HG03064 (cell line): ENCODE results near the gene RNF112.

Experiments used
- ATAC-seq: cut with Tn5 transposase; IDR thresholded peaks from one replicate; pipeline ENCODE4 v1.9.1; 2021; ENCODE audit warnings: low read depth; ENCODE audit not compliant: unreplicated experiment

The RNF112 gene

DNA sequence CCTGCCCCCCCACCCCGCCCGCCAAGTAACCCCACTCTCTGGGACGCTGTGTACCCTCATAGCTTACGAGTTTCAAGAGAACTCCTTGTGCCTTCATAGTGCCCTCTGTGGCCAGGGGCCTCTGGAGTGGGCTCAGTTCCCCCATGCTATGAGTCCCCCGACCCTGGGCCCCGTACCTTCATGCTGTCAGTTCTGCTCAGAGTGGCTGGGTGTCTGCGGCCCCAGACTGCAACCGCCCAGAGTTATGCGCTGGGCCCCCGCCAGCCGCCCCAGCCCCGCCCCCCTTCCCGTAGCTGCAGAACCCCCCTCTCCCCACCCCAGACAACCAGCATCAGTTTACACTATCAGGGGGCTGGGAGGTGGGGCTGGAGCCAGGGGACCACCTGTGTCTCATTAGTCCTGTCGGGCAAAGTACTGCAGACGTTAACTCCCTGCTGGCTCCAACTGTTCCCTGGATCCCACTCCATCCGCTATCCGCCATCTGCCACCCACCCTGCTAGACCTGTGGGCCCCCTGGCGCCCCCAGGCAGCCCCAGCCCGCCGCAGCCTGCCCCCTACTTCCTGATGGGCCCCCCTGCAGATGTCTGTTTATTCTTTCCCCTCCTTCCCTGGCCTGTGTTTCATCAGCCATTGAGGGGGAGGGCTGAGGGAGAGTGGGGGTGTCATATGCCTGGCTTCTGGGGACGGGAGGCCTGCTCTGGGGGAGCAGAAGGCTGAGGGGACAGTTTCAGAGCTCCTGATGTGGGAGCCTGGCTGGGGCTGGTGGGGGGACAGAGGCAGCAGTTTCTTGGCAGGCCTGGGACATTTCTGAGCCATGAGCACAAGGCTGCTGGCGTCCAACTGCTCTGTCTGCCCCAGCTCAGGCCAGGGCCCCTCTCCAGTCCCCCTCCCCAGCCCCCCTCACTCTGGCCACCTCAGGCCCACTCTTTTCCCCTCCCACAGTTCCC, 23.8 kb upstream of the RNF112 start, which contains the start of gene MFAP4:
MFAP4 (minus strand) TSS at position 217 of the 947 bp plus-strand sequence; CDS start at position 182, 35 bp downstream.
- ATAC-seq = no peak

- no peak for ATAC-seq
Measured at GRCh38 chr17:19387921-19388521, 23.0 kb upstream of the RNF112 start.

- ATAC-seq = no peak
Measured at GRCh38 chr17:19388791-19389785, 21.9 kb upstream of the RNF112 start.

DNA sequence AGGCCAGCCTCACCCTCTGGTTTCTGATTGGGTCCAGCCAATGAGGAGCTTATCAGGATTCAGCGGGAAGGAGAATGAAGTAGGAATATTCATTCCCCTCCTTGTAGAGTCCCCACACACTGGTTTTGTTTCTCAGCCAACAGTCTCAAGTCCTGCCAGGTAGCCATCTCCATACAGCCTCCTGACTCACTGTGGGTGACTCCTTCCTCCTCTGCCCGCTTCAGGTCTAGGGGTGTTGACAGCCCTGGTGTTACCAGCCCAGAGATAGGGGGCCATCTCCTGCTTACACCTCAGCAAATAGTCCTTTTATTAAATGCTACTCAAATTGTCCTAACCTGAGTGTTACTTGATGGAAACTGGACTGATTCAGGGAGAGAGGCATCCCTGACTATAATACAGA, 20.1 kb upstream of the RNF112 start:
- no peak for ATAC-seq

- ATAC-seq = no peak
Measured at GRCh38 chr17:19391432-19391831, 19.6 kb upstream of the RNF112 start.

DNA sequence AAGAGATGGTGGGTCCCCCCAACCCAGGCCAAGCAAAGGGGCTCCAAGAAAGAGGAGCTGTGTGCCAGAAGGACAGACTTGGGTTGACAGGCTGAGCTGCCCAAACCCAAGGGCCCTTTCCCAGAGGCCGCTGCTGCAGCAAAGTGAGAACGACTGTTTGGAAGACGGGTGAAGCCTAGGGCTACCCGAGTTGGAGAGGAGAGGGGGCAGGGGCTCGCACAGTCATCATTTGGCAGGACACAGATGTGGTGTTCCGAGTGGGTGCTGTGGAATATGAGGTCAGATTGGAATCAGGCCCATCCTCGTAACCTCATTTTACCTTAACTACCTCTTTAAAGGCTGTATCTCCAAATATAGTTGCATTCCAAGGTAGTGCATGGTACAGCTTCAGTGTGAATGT, 18.7 kb upstream of the RNF112 start:
- no peak for ATAC-seq

DNA sequence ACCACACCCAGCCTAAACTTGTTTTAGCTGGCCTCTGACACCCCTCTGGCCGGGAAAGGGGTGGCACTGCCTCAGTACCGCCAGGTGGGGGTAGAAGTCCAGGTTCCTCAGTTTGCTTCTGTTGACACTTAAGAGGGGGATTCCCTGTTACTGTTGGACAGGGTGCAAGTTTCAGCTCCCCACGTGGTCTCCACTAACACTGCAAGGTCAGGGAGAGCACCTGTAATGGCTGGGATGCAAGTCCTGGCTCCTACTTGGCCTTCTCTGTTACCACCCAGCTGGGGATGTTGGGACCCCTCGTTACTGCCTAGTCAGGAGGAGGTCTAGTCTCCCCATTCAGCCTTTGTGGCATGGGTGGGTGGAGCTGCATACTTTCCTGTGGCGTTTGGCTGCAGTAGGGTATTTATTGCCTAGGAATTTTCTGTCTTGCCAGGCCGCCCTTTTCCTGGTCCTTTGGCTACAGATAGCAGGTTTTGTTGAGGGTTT, 13.4 kb upstream of the RNF112 start:
- no peak for ATAC-seq

- no peak for ATAC-seq
Measured at GRCh38 chr17:19398301-19399181, 12.5 kb upstream of the RNF112 start.

DNA sequence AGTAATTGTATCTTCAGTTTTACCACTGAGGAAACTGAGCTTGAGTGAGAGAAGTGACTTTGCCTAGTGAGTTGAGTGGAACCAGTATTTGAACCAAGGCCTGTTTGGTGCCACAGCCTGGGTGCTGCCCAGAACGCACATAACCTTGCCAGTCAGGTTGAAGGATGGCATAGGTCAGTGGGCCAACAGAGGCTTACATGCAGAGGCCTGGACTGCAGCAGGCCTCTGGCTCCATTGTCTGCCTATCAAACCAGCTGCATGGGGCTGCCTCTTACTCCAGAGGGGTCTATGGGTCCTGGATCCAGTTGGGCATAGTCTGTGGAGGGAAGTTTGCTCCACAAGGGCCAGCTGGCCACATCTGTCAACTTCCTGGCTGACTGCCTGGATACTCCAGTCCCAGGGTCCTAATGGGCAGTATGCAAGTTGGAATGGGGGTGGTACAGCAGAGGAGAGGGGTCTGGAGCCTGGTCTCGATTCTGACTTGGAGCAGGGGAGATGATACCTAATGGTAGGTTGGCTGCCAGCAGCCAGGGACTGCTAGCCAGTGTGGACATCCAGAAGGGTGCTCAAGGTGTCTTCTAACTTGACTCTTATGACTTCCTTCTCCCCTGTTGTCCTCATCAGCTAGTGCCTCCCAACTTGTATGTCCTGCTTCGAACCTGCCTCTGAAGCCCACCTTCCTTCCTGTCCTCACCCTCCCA, 11.1 kb upstream of the RNF112 start:
- no peak for ATAC-seq

DNA sequence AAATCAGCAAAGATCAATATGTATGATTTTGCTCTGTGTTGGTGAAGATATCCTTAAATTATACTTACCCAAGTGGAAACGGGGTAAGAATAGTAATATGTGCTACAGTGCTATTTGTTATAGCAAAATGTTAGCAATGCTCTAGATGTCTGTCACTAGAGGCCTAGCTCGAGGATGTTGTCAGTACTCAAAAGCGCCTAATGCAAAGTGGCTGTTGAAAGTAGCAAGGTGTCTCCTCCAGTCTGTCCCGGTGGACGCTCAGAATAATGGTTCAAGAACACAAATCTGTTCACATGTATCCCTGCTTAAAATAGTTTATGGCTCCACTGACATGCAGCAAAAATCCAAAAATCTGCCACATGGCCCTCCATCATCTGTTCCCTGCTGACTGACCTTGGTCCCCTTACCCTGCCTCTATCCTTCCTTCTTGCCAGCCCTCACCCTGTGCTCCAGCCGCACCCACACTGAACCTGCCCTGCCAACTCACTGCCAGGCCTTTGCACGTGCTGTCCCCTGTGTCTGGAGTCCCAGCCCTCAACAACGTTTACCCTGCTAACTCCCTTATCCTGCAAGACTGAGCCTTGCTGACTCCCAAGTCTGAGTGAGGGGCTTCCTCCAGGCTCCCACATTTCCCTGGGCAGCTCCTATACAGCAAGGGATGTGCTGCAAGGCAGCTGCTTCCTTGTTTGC, 9.6 kb upstream of the RNF112 start:
- no peak for ATAC-seq

DNA sequence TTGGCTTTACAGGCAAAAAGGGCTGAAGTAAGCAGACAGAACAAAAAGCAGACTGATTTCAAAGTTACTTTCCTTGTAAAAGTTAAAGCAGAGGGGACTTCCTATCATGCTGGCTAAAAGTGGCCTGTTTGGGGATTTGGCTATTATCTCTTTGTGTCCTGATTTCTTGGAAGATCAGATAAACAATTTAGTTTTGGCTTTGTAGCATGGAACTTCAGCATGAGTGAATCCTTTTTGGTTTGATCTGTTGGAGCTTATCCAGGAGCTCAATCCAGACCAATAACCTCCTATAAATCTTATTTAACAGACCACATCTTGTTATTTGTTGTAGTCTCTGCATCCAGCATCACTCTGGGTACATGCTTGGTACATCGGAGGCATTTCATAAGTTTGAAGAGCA, 8.9 kb upstream of the RNF112 start:
- ATAC-seq = no peak

GRCh38 chr17:19403021-19403420, 8.0 kb upstream of the RNF112 start:
- ATAC-seq = no peak

DNA sequence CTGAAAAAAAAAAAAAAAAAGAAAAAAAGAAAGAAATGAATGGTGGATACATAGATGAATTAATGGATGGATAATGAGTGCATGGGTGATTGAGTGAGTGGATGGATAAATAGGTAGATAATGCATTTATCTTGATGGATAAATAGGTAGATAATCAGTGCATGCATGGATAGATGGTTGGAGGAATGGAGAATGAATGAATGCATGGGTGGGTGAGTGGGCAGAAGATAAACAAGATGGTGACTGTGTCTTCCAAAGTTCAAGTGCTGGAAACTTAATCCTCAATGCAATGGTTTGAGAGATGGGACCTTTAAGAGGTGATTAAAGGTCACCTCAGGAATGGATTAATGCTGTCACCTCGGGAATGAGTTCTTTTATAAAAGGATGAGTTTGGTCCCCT, 6.8 kb upstream of the RNF112 start:
- ATAC-seq = no peak

- ATAC-seq = no peak
Measured at GRCh38 chr17:19405114-19405513, 5.9 kb upstream of the RNF112 start.

GRCh38 chr17:19407601-19408345, 3.3 kb upstream of the RNF112 start:
- no peak for ATAC-seq

GRCh38 chr17:19408346-19408710, 2.7 kb upstream of the RNF112 start:
- no peak for ATAC-seq

GRCh38 chr17:19409066-19409465, 2.0 kb upstream of the RNF112 start:
- no peak for ATAC-seq

DNA sequence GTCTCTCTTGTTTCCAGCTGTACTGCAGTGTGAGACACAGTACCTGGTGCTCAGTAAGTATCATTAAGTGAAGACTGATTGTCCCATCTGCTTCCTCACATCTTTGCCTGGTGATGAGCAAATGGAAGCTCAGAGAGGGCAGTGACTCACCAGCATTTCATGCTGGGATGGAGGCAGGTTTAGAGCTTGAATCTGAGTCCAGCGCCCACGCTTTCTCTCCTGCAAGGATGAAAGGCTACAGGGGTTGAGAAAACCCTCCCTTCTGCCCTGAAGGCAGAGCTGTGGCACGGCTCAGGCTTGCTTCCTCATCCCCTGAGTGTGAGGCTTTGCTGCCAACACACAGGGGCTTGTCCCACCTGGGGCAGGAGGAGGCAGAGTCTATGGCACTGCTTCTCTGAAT, 1.5 kb upstream of the RNF112 start:
- ATAC-seq = no peak
